ENCODE data around the gene GALNT6. TPM values are rescaled to one million over a fixed set of nuclear protein-coding genes. Genes with fewer than 3 reads are reported as not detected.
A peak's percentile ranks its signal among the peaks of the same experiment; 100 is the strongest.

The GALNT6 gene, protein sequence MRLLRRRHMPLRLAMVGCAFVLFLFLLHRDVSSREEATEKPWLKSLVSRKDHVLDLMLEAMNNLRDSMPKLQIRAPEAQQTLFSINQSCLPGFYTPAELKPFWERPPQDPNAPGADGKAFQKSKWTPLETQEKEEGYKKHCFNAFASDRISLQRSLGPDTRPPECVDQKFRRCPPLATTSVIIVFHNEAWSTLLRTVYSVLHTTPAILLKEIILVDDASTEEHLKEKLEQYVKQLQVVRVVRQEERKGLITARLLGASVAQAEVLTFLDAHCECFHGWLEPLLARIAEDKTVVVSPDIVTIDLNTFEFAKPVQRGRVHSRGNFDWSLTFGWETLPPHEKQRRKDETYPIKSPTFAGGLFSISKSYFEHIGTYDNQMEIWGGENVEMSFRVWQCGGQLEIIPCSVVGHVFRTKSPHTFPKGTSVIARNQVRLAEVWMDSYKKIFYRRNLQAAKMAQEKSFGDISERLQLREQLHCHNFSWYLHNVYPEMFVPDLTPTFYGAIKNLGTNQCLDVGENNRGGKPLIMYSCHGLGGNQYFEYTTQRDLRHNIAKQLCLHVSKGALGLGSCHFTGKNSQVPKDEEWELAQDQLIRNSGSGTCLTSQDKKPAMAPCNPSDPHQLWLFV
- 10 to 100 TPM; 31.4 to 41.0 TPM for total RNA-seq
- long read RNA-seq, partial matches to known transcripts = 10 of 35 reads
- long read RNA-seq, other reads (novel, unspliced or antisense) = 22 of 35 reads

DNA sequence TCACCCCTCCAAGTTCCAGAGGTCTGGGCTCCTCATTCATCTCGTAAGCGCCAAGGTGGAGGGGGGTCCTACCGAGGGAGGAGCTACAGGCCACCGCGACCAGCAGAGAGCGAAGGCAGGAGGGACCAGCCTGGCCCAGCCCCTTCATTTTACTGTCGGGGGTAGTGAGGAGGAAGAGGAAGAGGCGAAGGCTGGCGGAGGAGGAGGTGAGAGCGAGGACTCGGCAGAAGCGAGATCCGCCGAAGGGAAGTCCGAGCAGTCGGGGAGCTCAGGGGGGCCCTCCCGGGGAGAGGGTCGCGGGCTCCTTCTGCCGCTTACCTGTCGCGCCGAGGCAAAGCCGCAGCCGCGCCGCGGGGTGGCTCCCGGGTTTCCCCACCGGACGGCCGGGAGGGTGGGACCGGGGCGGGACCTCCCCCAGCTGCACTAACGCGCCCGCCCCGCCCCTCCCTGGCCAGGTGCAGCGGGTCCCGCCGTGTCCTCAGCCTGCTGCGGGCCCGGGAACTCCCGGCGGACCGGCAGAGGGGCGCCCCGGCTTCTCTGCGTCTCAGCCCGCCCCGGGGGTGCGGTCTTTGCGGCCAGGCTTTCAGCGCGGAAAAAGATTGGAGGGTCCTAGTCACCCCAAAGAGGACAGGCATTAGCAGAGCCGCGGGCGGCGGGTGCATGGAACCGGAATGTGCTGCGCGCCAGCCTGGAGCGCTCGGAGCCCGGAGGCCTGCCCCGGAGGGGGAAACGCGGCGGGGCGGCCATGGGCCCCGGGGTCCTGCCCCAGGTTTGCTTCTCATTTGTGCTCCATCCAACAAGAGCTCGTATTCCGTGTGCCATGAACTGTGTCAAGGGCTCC lies at the start of gene GALNT6:
TSS of gene GALNT6 (minus strand) at position 124 of the 841 bp plus-strand sequence. CDS start 11,625 bp downstream, outside the sequence.
- ATAC-seq (peak; percentile 83), DNase-seq (peak; percentile 80 to 87)
- intact Hi-C loops (cut with DNase I, micrococcal nuclease) = no loop called here

DNA sequence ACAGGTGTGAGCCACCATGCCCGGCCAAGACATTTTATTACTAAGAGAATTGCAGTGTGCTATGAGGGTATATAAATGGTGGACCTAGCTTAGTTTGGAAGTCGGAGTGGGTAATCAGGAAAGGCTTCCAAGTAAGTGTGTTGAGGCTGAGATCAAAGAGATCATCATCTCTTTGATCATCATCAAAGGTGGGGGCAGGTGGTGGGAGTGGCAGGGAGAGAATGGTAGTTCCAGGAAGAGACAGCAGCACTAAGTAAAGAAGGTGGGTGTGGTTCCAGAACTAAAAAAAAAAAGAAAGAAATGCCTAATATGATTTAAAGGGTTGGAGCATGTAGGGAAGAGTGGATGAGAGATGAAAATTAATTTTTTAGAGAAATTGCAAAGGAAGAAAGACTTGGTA lies 48.1 kb upstream of the GALNT6 start:
- intact Hi-C loops (cut with DNase I, micrococcal nuclease) = no loop called here
- DNase-seq (no peak), ATAC-seq (peak; percentile 73)

DNA sequence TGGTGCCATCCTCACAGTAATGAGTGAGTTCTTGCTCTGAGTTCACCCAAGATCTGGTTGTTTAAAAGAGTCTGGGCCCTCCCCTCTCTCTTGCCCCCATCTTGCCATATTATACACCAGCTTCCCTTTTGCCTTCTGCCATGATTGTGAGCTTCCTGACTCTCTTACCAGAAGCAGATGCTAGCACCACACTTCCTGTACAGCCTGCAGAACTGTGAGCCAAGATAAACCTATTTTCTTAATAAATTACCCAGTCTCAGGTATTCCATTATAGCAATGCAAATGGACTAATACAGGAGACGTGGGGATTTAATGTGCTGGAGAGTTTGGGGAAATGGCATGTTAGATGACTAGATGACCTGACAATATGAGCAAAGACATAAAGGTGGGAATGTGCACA lies 46.2 kb upstream of the GALNT6 start:
- intact Hi-C loops (cut with DNase I, micrococcal nuclease) = no loop called here
- no peak for DNase-seq
- ATAC-seq = no peak

DNA sequence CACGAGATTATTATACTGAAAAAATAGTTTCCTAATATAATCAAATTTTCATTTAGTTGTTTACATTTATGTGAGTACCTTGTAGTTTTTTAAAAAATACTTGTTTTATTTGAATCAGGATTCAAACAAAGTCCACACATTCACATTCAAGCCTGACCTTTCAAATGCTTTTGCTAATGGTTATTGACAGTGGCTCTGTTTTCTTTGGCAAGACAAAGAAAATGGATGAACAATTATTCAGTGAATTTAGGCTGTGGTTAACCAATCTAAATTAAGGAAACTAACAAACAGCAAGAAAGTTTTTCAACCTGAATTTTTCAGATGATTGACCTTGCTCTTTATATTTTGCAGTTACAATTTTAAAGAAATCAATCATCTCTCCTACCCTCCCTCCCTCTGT lies 43.1 kb upstream of the GALNT6 start:
- intact Hi-C loops (cut with DNase I, micrococcal nuclease) = no loop called here
- ATAC-seq (no peak), DNase-seq (no peak)

DNA sequence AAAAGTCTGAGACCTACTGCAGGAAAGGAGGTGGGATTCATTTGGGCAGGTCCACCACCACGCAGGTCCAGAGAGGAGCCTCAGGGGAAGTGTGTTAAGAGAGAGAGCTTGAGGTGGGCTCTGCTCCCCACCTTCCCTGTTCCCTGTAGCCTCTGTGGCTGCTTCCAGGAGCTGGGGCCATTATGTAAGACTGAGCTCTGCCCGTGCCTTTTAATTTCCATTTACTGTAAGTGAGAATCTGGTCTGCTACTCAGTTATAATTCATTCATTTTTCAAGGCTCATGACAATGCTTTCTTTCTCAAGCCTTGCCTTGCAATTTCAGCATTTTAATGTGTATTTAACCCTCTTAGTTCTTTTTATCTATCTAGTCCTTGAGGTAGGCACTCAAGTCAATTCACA lies 41.7 kb upstream of the GALNT6 start:
- no peak for ATAC-seq
- DNase-seq = no peak
- intact Hi-C loops (cut with DNase I, micrococcal nuclease) = no loop called here

DNA sequence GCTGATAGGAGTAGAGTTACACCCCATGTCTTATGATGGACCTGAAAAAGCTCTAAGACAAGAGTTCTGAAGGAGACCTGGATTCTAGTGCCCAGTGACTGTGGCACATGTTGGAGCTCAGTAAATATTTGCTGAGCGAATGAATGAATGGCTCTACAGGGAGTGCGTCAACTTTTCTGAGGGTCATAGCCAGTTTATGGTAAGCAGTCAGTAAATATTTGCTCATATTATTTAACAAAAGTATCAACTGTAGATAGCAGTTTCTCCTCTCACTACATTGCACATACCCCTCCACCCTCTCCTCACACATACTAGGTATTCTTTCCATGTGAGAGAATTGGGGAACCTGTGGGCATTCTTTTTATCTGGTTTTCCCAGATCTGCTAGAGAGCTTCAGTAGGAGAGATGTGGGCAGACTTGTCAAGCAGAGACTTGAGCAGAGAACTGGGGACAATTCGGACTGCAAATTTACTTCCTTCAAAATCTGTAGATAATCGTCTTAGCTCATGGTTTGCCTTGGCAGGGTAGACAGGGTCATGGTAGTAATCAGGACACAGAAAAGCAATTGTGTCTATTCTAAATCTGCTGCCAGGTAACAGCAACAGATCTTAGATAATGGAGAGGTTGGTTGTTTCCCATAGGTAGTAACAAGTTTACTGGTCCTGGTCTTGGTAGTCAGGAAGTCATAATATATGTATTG lies 39.1 kb upstream of the GALNT6 start:
- intact Hi-C loops (cut with DNase I, micrococcal nuclease) = no loop called here
- ATAC-seq = peak; percentile 95

DNA sequence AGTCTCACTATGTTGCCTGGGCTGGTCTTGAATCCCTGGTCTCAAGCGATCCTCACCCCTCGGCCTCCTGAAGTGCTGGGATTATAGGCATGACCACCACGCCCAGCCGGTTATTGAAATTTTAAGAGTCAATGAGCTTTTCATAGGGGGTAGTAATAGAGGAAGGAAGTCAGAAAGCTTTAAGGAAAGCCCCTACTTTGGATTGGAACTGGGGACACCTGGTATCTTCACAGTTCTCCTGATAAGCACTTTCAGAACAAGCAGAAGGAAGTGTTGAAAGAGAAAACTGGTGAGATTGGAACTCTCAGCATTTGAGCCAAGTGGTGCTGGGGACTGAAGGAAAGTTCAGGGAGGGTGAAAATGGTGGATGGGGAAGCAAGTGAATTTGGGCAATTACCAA lies 38.5 kb upstream of the GALNT6 start:
- DNase-seq = no peak
- intact Hi-C loops (cut with DNase I, micrococcal nuclease) = loop anchor here in 1 of 2 donors (10.0 kb wide), 1 partner anchor 105 kb away; no protein-coding TSS in a partner anchor
- ATAC-seq = no peak

More for the DNA sequence above, 39.1 kb upstream of the GALNT6 start:
- no peak for DNase-seq

DNA sequence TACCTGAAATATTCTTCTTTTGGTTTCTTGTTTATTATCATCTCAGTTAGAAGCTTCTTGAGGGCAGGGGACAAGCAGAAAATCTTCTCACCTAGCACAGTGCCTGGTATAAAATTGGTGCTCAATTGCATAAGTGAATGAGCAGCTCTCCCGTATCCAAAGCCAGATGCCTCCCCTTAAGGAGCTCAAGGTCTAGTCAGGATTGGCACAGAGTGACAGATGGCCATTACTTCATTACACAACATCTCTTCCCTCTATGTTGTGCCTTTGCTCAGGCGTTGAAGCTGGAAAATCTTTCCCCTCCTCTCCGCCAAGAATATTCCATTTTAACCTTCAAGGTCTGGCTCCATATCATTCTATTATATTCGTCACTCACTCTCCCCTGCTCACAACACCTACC lies 37.0 kb upstream of the GALNT6 start:
- ATAC-seq (no peak), DNase-seq (no peak)
- intact Hi-C loops (cut with DNase I, micrococcal nuclease) = loop anchor here in 1 of 2 donors (10.0 kb wide), 1 partner anchor 107 kb away; no protein-coding TSS in a partner anchor

DNA sequence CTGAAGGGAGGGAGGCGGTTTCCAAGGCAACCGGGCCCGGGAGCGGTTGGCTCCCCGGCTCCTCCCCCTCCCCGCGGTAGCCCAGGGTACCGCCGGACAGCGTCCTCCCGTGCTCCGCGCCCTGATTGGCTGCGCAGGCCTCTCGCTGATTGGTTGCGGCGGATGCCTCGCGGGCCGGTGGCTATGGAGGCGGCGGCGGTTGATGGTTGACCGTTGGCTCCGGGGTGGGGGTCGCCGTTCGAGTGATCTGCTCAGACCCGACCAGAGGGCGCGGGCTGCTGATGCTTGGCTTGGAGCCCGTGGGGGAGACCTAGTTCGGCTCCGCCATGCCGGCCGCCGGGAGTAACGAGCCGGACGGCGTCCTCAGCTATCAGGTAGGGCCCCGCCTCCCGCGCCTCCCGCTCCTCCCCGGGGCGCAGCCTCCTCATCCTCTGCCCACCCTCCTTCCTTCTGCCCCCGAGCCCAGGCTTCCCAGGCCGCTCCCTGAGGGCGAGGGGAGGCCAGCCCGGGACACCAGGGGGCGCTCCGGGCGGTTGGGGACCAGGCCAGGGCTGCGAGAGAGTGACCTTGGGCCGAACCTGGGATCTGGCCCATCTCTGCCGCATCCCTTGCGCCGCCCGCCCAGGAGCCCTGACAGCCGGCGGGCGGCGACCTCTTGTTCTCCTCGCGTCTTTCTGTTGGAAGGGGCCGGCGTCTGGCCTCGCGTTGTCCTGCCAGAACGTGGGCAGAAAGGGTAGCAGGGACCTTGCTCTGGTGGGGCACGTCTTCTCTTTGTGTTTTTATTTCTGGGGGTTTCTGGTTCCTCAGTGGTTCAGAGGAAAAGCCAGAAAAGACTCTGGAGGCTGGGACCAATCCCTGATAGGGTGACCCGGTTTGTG lies 33.7 kb upstream of the GALNT6 start, which contains the start of gene SLC4A8:
TSS of gene SLC4A8 (plus strand) at position 170 of the 878 bp plus-strand sequence. CDS start at position 327, 157 bp downstream.
- ATAC-seq (peak; percentile 86), DNase-seq (peak; percentile 76 to 85)
- intact Hi-C loops (cut with DNase I, micrococcal nuclease) = loop anchor here in 1 of 2 donors (10.0 kb wide), 1 partner anchor 110 kb away; no protein-coding TSS in a partner anchor

DNA sequence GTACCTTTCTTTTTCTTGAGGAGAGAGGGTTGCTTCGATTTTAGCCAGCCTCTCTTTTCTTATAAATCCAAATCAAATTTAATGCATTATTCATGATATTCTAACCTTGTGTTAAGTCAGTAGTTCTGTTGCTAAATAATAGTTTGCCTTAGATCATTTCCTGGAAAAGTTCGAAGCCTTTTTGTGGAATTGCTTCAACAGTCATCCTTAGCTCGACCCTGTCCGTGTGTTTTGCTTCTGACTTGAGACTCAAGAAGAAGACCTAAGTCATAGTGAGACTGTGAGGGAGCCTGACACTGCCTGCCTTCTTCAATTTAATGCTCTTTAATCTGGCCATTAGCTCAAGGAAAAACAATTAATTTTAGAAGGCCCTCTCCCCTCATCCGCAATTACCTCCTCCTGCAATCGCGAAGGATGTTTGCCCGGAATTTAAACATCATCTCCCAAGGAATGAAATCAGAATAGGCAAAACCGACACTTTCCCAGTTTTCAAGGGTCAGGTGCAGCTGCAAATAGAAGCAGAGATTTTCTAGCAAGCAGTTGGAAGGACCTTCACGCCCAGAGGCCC lies 33.0 kb upstream of the GALNT6 start:
- intact Hi-C loops (cut with DNase I, micrococcal nuclease) = loop anchor here in 1 of 2 donors (10.0 kb wide), 1 partner anchor 111 kb away; no protein-coding TSS in a partner anchor
- ATAC-seq = no peak

DNA sequence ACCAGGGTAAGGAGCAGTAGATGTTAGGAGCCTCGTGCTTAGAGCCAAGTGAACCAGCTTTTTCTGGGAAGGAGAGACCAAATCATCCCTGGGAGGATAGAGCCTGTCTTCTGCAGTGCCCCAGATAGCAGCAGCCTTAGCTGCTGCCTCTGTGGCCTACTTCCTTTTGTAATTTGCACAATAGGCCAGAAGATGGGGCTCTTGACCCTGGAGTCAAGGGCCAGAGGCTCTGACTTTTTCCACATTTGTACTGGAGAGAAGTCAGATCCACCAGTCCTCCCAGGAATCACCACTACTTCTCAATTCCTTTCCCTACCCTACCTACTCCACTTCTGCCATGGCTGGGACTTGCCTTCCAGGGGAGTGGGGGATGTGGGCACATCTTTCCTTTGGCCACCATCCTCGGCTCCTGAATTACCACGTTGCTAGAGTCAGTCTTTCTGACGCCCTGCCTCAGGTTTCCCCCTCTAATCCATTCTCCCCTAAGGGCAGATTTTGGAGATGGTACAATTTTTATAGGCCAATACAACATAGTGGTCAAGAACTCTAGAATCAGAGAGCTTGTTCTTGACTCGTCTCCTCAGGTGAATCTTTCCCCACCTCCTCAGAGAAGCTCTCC lies 30.2 kb upstream of the GALNT6 start:
- ATAC-seq = peak; percentile 78
- intact Hi-C loops (cut with DNase I, micrococcal nuclease) = loop anchor here in 1 of 2 donors (10.0 kb wide), 1 partner anchor 113 kb away; no protein-coding TSS in a partner anchor
- DNase-seq = peak in 1 of 2 donors; percentile 31

More for the DNA sequence above, 33.0 kb upstream of the GALNT6 start:
- no peak for DNase-seq

DNA sequence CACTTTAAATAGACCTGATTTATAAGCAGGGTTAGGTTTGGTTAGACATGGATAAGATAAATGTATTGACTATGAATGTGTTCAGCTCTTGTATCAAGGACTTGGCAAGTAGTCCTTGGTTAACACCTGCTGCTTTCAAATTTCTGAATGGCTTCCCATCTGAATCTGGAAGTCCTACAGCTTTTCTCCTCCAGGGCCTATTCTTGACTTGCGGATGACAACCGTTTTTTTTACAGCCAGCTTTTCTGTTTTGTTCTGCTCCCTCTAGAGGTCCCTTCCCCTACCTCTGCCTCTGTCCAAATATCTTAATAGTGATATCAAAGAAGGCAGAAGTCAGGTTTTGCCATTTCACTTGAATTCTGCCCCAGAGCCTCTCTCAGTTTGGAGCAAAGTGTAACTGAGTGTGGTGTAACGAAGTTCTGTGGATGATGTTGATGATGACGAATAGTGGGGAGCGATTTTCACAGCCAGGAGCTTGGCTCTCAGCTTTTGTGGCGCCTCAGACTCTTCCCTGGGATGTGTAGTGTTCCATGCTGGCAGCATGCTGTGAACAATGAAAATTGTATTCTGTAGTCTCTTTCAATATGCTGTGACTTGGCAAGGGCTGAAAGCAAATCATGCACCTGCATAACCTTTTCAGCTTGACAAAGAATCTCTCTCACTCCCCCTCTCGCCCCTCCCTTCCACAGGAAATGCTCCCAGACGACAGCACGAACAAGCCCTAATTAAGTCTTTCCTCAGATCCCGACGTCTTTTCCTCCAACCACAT lies 28.4 kb upstream of the GALNT6 start:
- no peak for ATAC-seq
- intact Hi-C loops (cut with DNase I, micrococcal nuclease) = loop anchor here in 1 of 2 donors (10.0 kb wide), 1 partner anchor 115 kb away; no protein-coding TSS in a partner anchor
- DNase-seq = no peak

DNA sequence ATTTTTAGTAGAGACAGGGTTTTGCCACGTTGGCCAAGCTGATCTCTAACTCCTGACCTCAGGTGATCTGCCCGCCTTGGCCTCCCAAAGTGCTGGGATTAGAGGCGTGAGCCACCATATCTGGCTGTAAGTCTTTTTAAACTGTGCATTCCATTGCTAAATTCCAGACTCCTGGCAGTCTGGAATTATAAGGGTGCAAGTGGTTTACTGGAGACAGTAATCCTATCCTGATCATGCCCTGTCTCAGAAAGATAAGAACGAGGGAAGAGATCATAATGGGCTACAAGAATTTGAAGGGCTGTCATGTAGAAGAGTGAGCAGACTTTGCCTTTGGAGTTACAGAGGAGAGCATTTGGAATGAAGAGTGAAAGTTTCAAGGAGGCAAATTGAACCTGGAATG lies 26.6 kb upstream of the GALNT6 start:
- no peak for ATAC-seq
- intact Hi-C loops (cut with DNase I, micrococcal nuclease) = no loop called here
- DNase-seq = no peak

DNA sequence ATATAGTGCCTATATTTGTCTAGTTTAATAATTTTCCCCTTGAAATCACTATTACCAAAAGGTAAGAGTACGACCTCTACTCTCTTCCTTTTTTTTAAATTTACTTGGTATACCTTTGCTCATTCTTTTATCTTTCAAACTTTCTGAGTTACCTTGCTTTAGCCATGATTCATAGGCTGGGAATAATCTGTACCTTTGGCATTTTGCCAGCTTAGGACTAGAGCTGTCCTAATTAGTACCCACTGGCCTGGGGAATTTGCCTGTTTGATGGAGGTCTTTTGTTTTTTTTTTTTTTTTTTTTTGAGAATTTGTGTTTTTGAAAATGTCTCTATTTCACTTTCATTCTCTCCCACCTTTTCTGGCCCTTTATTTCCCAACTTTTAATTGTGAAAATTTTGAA lies 24.7 kb upstream of the GALNT6 start:
- intact Hi-C loops (cut with DNase I, micrococcal nuclease) = no loop called here
- no peak for DNase-seq
- ATAC-seq = no peak

DNA sequence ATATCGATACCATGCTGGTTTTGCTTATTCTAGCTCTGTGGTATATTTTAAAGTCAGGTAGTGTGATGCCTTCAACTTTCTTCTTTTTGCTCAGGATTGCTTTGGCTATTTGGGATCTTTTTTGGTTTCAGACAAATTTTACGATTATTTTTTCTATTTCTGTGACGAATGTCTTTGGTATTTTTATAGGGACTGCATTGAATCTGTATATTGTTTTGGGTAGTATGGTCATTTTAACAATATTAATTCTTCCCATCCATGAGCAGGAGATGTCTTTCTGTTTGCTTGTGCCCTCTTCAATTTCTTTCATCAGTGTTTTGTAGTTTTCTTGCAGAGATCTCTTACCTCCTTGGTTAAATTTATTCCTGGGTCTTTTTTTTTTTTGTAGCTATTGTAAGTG lies 22.6 kb upstream of the GALNT6 start:
- intact Hi-C loops (cut with DNase I, micrococcal nuclease) = no loop called here

DNA sequence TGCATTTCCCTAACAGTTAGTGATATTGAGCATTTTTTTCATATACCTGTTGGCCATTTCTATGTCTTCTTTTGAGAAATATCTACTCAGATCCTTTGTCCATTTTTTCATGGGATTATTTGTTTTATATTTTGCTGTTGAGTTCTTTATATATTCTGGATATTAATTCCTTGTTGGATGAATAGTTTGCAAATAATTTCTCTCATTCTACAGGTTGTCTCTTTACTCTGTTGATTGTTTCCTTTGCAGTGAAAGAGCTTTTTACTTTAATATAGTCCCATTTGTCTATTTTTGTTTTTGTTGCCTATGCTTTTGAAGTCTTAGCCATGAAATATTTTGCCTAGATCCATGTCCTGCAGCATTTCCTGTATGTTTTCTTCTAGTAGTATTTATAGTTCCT lies 21.9 kb upstream of the GALNT6 start:
- intact Hi-C loops (cut with DNase I, micrococcal nuclease) = no loop called here
- no peak for DNase-seq
- no peak for ATAC-seq

More for the DNA sequence above, 22.6 kb upstream of the GALNT6 start:
- ATAC-seq (no peak), DNase-seq (no peak)

Data from left colon (tissue), 2 donors.